ENCODE measurements around the gene MDH2.
"Not testable (repeated sequence)": the region's sequence is repeated elsewhere in the genome, so short reads cannot be mapped to it uniquely, and the experiment has no call there.

Gene MDH2

GRCh38 chr7:76073335-76073990, 25.6 kb downstream of the MDH2 start:
- no peak for DNase-seq

- no peak for DNase-seq
These were observed 26.5 kb downstream of the MDH2 start for GRCh38 chr7:76074306-76074971.

GRCh38 chr7:76074972-76075370, 27.1 kb downstream of the MDH2 start:
- no peak for DNase-seq

GRCh38 chr7:76076995-76077394, 29.1 kb downstream of the MDH2 start:
- DNase-seq, result no peak

GRCh38 chr7:76077435-76077834, 29.5 kb downstream of the MDH2 start:
- no peak for DNase-seq

- no peak for DNase-seq
These were observed 32.3 kb downstream of the MDH2 start for GRCh38 chr7:76080204-76080603.

GRCh38 chr7:76084115-76084514, 36.2 kb downstream of the MDH2 start:
- DNase-seq, result not testable (repeated sequence)

- no peak for DNase-seq
These were observed 38.2 kb downstream of the MDH2 start for GRCh38 chr7:76086070-76086469.

GRCh38 chr7:76087362-76087791, 39.5 kb downstream of the MDH2 start:
- not testable (repeated sequence) for DNase-seq

- peak; percentile 41 for DNase-seq
These were observed 42.1 kb downstream of the MDH2 start for GRCh38 chr7:76089865-76090475.

- no peak for DNase-seq
These were observed 43.6 kb downstream of the MDH2 start for GRCh38 chr7:76091506-76091905.

GRCh38 chr7:76093531-76093930, 45.6 kb downstream of the MDH2 start:
- DNase-seq, result not testable (repeated sequence)

GRCh38 chr7:76094326-76094725, 46.4 kb downstream of the MDH2 start:
- DNase-seq, result not testable (repeated sequence)

- no peak for DNase-seq
These were observed 48.0 kb downstream of the MDH2 start for GRCh38 chr7:76095908-76096307.

GRCh38 chr7:76101693-76102437, 54.0 kb downstream of the MDH2 start:
- DNase-seq, result not testable (repeated sequence)

GRCh38 chr7:76103788-76104187, 55.9 kb downstream of the MDH2 start:
- not testable (repeated sequence) for DNase-seq

GRCh38 chr7:76106130-76106529, 58.2 kb downstream of the MDH2 start:
- DNase-seq, result peak; percentile 16

- no peak for DNase-seq
These were observed 59.0 kb downstream of the MDH2 start for GRCh38 chr7:76106893-76107292.

- DNase-seq, result peak; percentile 41
These were observed 60.8 kb downstream of the MDH2 start for GRCh38 chr7:76108540-76109233.

GRCh38 chr7:76113042-76113630, 65.2 kb downstream of the MDH2 start:
- not testable (repeated sequence) for DNase-seq

GRCh38 chr7:76114742-76115141, 66.8 kb downstream of the MDH2 start:
- DNase-seq, result not testable (repeated sequence)

All from NCI-H510A treated with DMSO at 0.1 percent for 48 hours (cell line).